HG03064 (cell line): Measurements from ENCODE around the gene WNK3.

Experiments
- ATAC-seq: cut with Tn5 transposase; IDR thresholded peaks from one replicate; pipeline ENCODE4 v1.9.1; 2021; ENCODE audit warnings: low read depth; ENCODE audit not compliant: unreplicated experiment

The WNK3 gene

GRCh38 chrX:54246866-54247265 is 111.0 kb downstream of the WNK3 start:
- ATAC-seq, result no peak

GRCh38 chrX:54238588-54238987 is 119.3 kb downstream of the WNK3 start:
- ATAC-seq, result no peak

- ATAC-seq, result no peak
Measured at GRCh38 chrX:54237014-54237413, 120.8 kb downstream of the WNK3 start.

GRCh38 chrX:54230435-54231148 is 127.3 kb downstream of the WNK3 start:
- ATAC-seq, result no peak

- ATAC-seq, result no peak
Measured at GRCh38 chrX:54223581-54223980, 134.3 kb downstream of the WNK3 start.

- no peak for ATAC-seq
Measured at GRCh38 chrX:54213603-54214002, 144.2 kb downstream of the WNK3 start.

- ATAC-seq, result no peak
Measured at GRCh38 chrX:54208531-54208930, 149.3 kb downstream of the WNK3 start.

GRCh38 chrX:54198262-54198661 is 159.6 kb downstream of the WNK3 start:
- no peak for ATAC-seq

- ATAC-seq, result no peak
Measured at GRCh38 chrX:54194982-54195588, 162.8 kb downstream of the WNK3 start.

GRCh38 chrX:54193085-54193821 is 164.6 kb downstream of the WNK3 start:
- no peak for ATAC-seq

- no peak for ATAC-seq
Measured at GRCh38 chrX:54184474-54184873, 173.4 kb downstream of the WNK3 start.

GRCh38 chrX:54182864-54183613 is 174.8 kb downstream of the WNK3 start, which contains the start of gene FAM120C:
TSS of gene FAM120C (minus strand) at chrX:54183254. CDS start at chrX:54183198, 56 bp downstream.
- ATAC-seq, result peak; percentile 33

- peak; percentile 53 for ATAC-seq
Measured at GRCh38 chrX:54182194-54182863, 175.5 kb downstream of the WNK3 start.

- ATAC-seq, result no peak
Measured at GRCh38 chrX:54181202-54181953, 176.5 kb downstream of the WNK3 start.

- no peak for ATAC-seq
Measured at GRCh38 chrX:54180403-54180802, 177.4 kb downstream of the WNK3 start.

- no peak for ATAC-seq
Measured at GRCh38 chrX:54178100-54178940, 179.5 kb downstream of the WNK3 start.

GRCh38 chrX:54177306-54177705 is 180.5 kb downstream of the WNK3 start:
- ATAC-seq, result no peak

- ATAC-seq, result no peak
Measured at GRCh38 chrX:54173791-54174190, 184.1 kb downstream of the WNK3 start.

GRCh38 chrX:54172455-54172854 is 185.4 kb downstream of the WNK3 start:
- no peak for ATAC-seq
